ENCODE measurements around the gene RNASE2. TPM values are rescaled to one million over a fixed set of nuclear protein-coding genes. Genes with fewer than 3 reads are reported as not detected.

Gene RNASE2

GRCh38 chr14:21003788-21004346 lies 48.6 kb downstream of the RNASE2 start:
- no peak overlapping the region for H3K18ac ChIP-seq (ENCODE audit: low read length)
- H3K56ac ChIP-seq (ENCODE audit: low read length), result no peak overlapping the region
- H4K5ac ChIP-seq (ENCODE audit: low read length), result no peak overlapping the region
- no peaks in the 10 kb centered on the region for H3K27me3 ChIP-seq (ENCODE audit: insufficient read depth, low read length, poor library complexity)
- no peak overlapping the region for H4K8ac ChIP-seq (ENCODE audit: low read depth, low read length)
- H3K9ac ChIP-seq (ENCODE audit: low read length), result no peak overlapping the region
- no peak overlapping the region for H3K4me2 ChIP-seq (ENCODE audit: low read length)
- H3K4me1 ChIP-seq (ENCODE audit: control insufficient read depth, low read depth, low read length), result peaks cover 5% of the 10 kb centered on the region
- no peak overlapping the region for H3K4me3 ChIP-seq (ENCODE audit: low read length)
- H2BK15ac ChIP-seq (replicated peaks; ENCODE audit: low read depth), result no peak overlapping the region
- no peak overlapping the region for H3K23ac ChIP-seq (ENCODE audit: low read length)
- no peak overlapping the region for H2BK5ac ChIP-seq (ENCODE audit: low read length)
- no CpG with 5 or more reads among the region's 14 CpGs for WGBS (ENCODE audit: extremely low coverage, insufficient coverage, low lambda C conversion rate)
- no peaks in the 10 kb centered on the region for H3K36me3 ChIP-seq (ENCODE audit: control insufficient read depth, insufficient read depth, low read length)
- no peak overlapping the region for H3K27ac ChIP-seq (ENCODE audit: low read depth, low read length)
- no peaks in the 10 kb centered on the region for H3K79me2 ChIP-seq (ENCODE audit: control insufficient read depth, insufficient read depth, low read length)
- no peaks in the 10 kb centered on the region for H3K79me1 ChIP-seq (ENCODE audit: low read length)
- H3K4ac ChIP-seq (ENCODE audit: low read depth, low read length), result no peak overlapping the region
- H2BK120ac ChIP-seq (ENCODE audit: low read depth, low read length), result no peak overlapping the region
- H2AK5ac ChIP-seq (ENCODE audit: low read length), result no peak overlapping the region
- no peak for DNase-seq

Small RNA genes within 50 kb of the gene (small RNA-seq; reads per million reads assigned to genes)
- gene RN7SL189P (ENCODE audit: insufficient read depth), result not detected

Measured in mesendoderm (in vitro differentiated cells).